ENCODE results near the gene RNF13. TPM values are rescaled to one million over a fixed set of nuclear protein-coding genes. Genes with fewer than 3 reads are reported as not detected.

Gene RNF13
- total RNA-seq, 1 experiment from 2014 or later, result 28.9 TPM

GRCh38 chr3:149971403-149972075 is 158.5 kb downstream of the RNF13 start:
- H3K4me3 Mint-ChIP-seq, result peak overlapping the region; percentile 90
- DNase-seq (ENCODE audit: low spot score), result peak; percentile 76
- no peaks in the 10 kb centered on the region for H3K9me3 Mint-ChIP-seq
- ChIA-PET CTCF (interaction anchor here (0.8 to 1.9 kb wide), 5 partner anchors 16 to 213 kb away, joined by 3 to 5 read pairs (median 3); no protein-coding TSS in a partner anchor), POLR2A (interaction anchor here (0.5 to 1.7 kb wide), 6 partner anchors 21 to 732 kb away, joined by 3 to 9 read pairs (median 3); partner anchors contain the start of gene ERICH6)
- peaks cover 12% of the 10 kb centered on the region for H3K36me3 Mint-ChIP-seq
- H3K4me1 Mint-ChIP-seq, result peaks cover 50% of the 10 kb centered on the region
- no peaks in the 10 kb centered on the region; the same call in 1 of the 2 replicates for H3K27me3 Mint-ChIP-seq (ENCODE audit: low read depth)
- peak overlapping the region; percentile 95 for H3K27ac Mint-ChIP-seq
- TF ChIP-seq ZNF232 (CRISPR knock-in tag; IDR thresholded peaks at IDR 0.05), result peak; percentile 19; the same call in 1 of the 2 replicates
- no peak for TF ChIP-seq CBFB (CRISPR knock-in tag; IDR thresholded peaks at IDR 0.05; ENCODE audit: low read depth)
- TF ChIP-seq IRF1 (CRISPR knock-in tag; IDR thresholded peaks at IDR 0.05), result peak; percentile 13; the same call in 1 of the 2 replicates
- peak; percentile 32; the same call in 1 of the 2 replicates for ATAC-seq

GRCh38 chr3:149975919-149976318 is 162.9 kb downstream of the RNF13 start:
- H3K27ac Mint-ChIP-seq, result no peak overlapping the region
- ChIA-PET CTCF (interaction anchor here (0.5 to 1.5 kb wide), 17 partner anchors 8 to 248 kb away, joined by 3 to 8 read pairs (median 4); no protein-coding TSS in a partner anchor), POLR2A (no interaction called here)
- H3K36me3 Mint-ChIP-seq, result no peaks in the 10 kb centered on the region
- no peaks in the 10 kb centered on the region for H3K9me3 Mint-ChIP-seq
- DNase-seq (ENCODE audit: low spot score) (peak; percentile 22), ATAC-seq (peak; percentile 66)
- H3K27me3 Mint-ChIP-seq (ENCODE audit: low read depth), result no peaks in the 10 kb centered on the region
- TF ChIP-seq ZBTB21 (CRISPR knock-in tag; IDR thresholded peaks at IDR 0.05; ENCODE audit: borderline replicate concordance) (no peak), ELF4 (CRISPR knock-in tag; IDR thresholded peaks at IDR 0.05; ENCODE audit: low read depth) (no peak), TP53 (CRISPR knock-in tag; IDR thresholded peaks at IDR 0.05) (no peak), NFATC4 (CRISPR knock-in tag; IDR thresholded peaks at IDR 0.05) (no peak), SOX15 (CRISPR knock-in tag; IDR thresholded peaks at IDR 0.05) (no peak), MXD4 (CRISPR knock-in tag; IDR thresholded peaks at IDR 0.05; ENCODE audit: borderline replicate concordance) (no peak), CREB1 (CRISPR knock-in tag; IDR thresholded peaks at IDR 0.05) (no peak), MYBL2 (CRISPR knock-in tag; IDR thresholded peaks at IDR 0.05) (no peak), AR (CRISPR knock-in tag; IDR thresholded peaks at IDR 0.05) (no peak), PREB (CRISPR knock-in tag; IDR thresholded peaks at IDR 0.05; ENCODE audit: borderline replicate concordance) (no peak), ZNF532 (CRISPR knock-in tag; IDR thresholded peaks at IDR 0.05; ENCODE audit: borderline replicate concordance) (no peak), CDX4 (CRISPR knock-in tag; IDR thresholded peaks at IDR 0.05; ENCODE audit: borderline replicate concordance) (no peak), MAX (CRISPR knock-in tag; IDR thresholded peaks at IDR 0.05) (no peak)
- H3K4me3 Mint-ChIP-seq, result no peak overlapping the region
- H3K4me1 Mint-ChIP-seq, result peaks cover 26% of the 10 kb centered on the region

All from WTC11 (cell line).